Measurements from ENCODE around the gene GFPT2. TPM values are rescaled to one million over a fixed set of nuclear protein-coding genes. Genes with fewer than 3 reads are reported as not detected.
A peak's percentile ranks its signal among the peaks of the same experiment; 100 is the strongest.

Gene GFPT2
- total RNA-seq, 1 donor from 2014 or later, result 0.53 TPM

DNA sequence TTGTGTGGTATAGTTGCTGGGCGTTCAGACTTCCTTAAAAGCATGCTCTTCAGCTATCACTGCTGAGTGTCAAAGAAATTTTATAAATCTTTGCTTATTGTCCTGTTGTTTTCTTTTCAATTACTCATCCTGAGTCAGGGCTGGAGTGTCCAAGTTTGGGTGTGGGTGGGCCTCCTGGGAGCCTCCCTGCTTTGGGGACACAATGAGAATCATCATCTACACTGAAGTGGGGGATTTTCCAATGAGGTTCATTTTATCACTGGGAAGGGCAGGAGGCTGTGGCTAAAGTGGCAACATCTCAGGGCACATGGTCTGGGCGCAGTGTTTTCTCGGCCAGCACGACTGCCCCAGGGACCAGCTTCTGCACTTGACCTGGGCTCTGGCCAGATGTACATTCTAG lies 19.5 kb downstream of the GFPT2 start:
- no peak overlapping the region for H3K4me3 ChIP-seq (ENCODE audit: low read depth, low read length)
- TF ChIP-seq CTCF (IDR thresholded peaks at IDR 0.05; ENCODE audit: insufficient read depth, low read length, severe bottlenecking), result no peak
- FAIRE-seq (no peak), DNase-seq (ENCODE audit: low read depth) (peak; percentile 52)
- no peaks in the 10 kb centered on the region for H3K36me3 ChIP-seq (ENCODE audit: control insufficient read depth, insufficient read depth, low read length)
- H3K27me3 ChIP-seq (ENCODE audit: control insufficient read depth, insufficient read depth, low read length), result no peaks in the 10 kb centered on the region

GRCh38 chr5:180332861-180333260 lies 20.3 kb downstream of the GFPT2 start:
- FAIRE-seq, result no peak
- H3K27me3 ChIP-seq (ENCODE audit: control insufficient read depth, insufficient read depth, low read length), result no peaks in the 10 kb centered on the region
- no peak overlapping the region for H3K4me3 ChIP-seq (ENCODE audit: low read depth, low read length)
- no peak for TF ChIP-seq CTCF (IDR thresholded peaks at IDR 0.05; ENCODE audit: insufficient read depth, low read length, severe bottlenecking)
- no peak for DNase-seq (ENCODE audit: low read depth)
- H3K36me3 ChIP-seq (ENCODE audit: control insufficient read depth, insufficient read depth, low read length), result no peaks in the 10 kb centered on the region

DNA sequence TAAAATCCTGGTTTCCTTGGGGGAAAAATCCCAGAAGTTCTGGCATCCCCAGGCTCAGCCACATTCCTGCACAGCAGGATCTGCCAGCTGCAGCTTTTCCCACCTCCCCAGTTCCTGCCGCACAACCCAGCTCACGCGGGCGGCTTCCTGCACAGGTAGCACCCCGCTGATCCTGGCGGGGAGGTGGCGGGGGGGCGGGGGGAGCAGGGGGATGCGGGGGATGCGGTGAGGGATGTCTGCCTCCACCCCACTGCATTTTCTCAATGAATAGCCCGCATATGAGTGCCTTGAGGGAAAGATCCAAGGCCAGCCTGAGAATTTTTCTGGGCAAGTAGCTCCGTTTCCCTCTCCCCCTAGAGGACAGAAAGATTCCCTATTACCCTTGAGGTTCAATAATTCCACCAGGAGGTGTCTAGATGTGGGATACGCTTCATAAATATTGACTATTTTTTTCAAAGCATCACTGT lies 21.1 kb downstream of the GFPT2 start:
- Histone ChIP-seq H3K36me3 (ENCODE audit: control insufficient read depth, insufficient read depth, low read length) (no peaks in the 10 kb centered on the region), H3K27me3 (ENCODE audit: control insufficient read depth, insufficient read depth, low read length) (no peaks in the 10 kb centered on the region), H3K4me3 (ENCODE audit: low read depth, low read length) (no peak overlapping the region)
- peak; percentile 5 for TF ChIP-seq CTCF (IDR thresholded peaks at IDR 0.05; ENCODE audit: insufficient read depth, low read length, severe bottlenecking)
- no peak for FAIRE-seq
- no peak for DNase-seq (ENCODE audit: low read depth)

- Histone ChIP-seq H3K27me3 (ENCODE audit: control insufficient read depth, insufficient read depth, low read length) (no peaks in the 10 kb centered on the region), H3K4me3 (ENCODE audit: low read depth, low read length) (no peak overlapping the region), H3K36me3 (ENCODE audit: control insufficient read depth, insufficient read depth, low read length) (no peaks in the 10 kb centered on the region)
- no peak for TF ChIP-seq CTCF (IDR thresholded peaks at IDR 0.05; ENCODE audit: insufficient read depth, low read length, severe bottlenecking)
- no peak for DNase-seq (ENCODE audit: low read depth)
- no peak for FAIRE-seq
Measured at GRCh38 chr5:180331647-180331950, 21.5 kb downstream of the GFPT2 start.

DNA sequence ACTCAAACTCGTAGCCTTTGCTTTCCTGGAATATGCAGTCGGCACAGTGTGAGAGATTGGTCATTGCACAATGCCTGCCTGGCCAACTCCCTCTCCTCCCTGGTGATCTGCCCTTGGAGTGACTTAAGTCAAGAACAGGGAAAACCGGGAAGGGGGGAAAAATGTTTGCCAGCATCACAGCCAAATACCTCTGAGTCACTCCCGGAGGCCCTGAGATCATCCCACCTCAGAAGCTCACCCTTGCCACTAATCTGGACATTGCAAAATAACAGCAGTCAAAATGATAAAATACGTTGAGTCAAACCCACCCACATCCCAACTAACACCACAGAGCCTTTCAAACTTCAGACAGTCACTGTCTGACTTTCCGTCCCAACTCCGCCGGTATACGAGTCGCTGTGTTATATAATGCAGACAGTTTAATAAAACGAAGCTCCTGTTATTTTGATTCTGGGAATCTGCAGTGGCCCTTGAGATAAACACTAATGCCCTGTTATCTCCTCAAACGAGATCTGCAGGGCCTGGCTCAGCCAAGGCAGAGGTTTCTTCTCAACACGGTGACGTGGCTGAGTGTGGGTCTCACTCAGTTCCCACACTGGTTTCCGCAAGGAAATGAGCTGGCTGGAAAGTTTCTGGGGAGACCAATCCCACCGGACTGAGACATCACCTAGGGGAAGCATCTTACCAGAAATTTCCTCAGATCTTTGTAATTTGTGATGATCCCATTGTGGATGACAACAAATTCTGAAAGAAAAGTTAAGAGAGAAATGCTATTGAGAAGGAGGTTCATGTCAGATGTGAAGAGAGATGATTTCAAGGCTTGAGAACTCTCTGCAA lies 22.1 kb downstream of the GFPT2 start:
- Histone ChIP-seq H3K27me3 (ENCODE audit: control insufficient read depth, insufficient read depth, low read length) (no peaks in the 10 kb centered on the region), H3K4me3 (ENCODE audit: low read depth, low read length) (no peak overlapping the region), H3K36me3 (ENCODE audit: control insufficient read depth, insufficient read depth, low read length) (no peaks in the 10 kb centered on the region)
- FAIRE-seq, result no peak
- no peak for TF ChIP-seq CTCF (IDR thresholded peaks at IDR 0.05; ENCODE audit: insufficient read depth, low read length, severe bottlenecking)
- DNase-seq (ENCODE audit: low read depth), result peak; percentile 89

DNA sequence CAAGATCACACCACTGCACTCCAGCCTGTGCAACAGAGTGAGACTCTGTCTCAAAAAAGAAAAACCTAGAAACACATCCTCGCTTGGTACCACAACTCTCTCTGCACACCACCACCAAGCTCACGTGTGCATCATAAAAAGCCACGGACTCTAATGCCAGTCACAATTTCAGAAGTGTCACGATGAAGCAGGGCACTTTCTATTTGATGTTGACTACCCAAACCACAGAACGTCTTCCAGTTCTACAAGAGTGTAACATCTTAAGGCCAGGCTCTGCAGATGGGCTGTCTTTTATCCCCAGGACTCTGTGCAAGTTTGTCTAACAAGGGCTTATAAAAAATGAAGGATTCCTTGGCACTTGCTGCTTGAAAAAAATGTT lies 22.9 kb downstream of the GFPT2 start:
- no peak overlapping the region for H3K4me3 ChIP-seq (ENCODE audit: low read depth, low read length)

More for the DNA sequence above, 22.9 kb downstream of the GFPT2 start:
- DNase-seq (ENCODE audit: low read depth) (no peak), FAIRE-seq (no peak)
- Histone ChIP-seq H3K36me3 (ENCODE audit: control insufficient read depth, insufficient read depth, low read length) (no peaks in the 10 kb centered on the region), H3K27me3 (ENCODE audit: control insufficient read depth, insufficient read depth, low read length) (no peaks in the 10 kb centered on the region)
- no peak for TF ChIP-seq CTCF (IDR thresholded peaks at IDR 0.05; ENCODE audit: insufficient read depth, low read length, severe bottlenecking)
